GM19193 (cell line): ENCODE data around the gene NSRP1.

Experiments
- POLR2A ChIP-seq: IDR thresholded peaks from 4 replicates; pipeline ENCODE4 v1.6.1; 2011; ENCODE audit not compliant: insufficient read depth, insufficient read length; ENCODE audit errors: extremely low read depth

NSRP1 gene

DNA sequence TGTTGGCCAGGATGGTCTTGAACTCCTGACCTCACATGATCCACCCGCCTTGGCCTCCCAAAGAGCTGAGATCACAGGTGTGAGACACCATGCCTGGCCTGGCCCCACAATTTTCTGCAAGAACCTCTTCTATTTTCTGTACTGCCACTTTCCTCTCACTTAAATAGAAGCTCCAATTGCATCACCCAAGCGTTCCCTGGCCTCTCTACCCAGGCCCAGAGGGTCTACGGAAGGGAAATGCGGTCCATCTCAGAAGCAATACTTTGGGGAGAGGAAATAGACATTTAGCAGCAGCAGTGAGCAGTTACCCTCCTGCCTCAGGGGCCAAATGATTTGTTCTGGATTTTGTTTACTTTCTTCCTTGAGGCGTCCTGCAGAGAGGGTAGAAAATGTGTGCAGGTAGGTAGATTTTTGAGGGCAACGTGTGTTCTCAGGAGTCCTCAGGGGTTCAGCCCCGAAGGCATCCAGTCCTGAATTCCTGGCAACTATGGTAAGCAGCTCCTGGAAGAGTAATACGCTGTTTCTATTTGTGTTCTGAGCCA lies 107.9 kb downstream of the NSRP1 start:
- TF ChIP-seq POLR2A: no peak

DNA sequence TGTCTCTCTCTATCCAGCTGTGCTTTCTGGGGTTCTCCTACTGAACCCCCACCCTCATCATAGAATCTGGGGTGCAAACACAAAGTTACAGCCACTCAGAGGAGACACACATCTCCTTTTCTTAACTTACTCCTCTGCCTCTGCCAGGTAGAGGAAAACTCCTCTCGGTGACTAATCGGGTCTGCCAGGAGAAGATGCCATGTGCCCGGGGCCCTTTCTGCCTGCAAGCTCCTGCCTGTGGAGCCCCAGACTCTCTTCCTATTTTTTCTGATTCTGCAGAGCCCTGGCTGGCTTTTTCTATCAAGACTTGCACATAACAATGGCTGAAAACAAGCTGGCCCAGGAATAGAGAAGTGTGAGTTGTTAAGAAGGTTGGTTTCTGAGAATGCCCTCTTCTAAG lies 108.5 kb downstream of the NSRP1 start:
- TF ChIP-seq POLR2A: no peak

- no peak for TF ChIP-seq POLR2A
Observed at GRCh38 chr17:30225919-30226553, 109.4 kb downstream of the NSRP1 start.

DNA sequence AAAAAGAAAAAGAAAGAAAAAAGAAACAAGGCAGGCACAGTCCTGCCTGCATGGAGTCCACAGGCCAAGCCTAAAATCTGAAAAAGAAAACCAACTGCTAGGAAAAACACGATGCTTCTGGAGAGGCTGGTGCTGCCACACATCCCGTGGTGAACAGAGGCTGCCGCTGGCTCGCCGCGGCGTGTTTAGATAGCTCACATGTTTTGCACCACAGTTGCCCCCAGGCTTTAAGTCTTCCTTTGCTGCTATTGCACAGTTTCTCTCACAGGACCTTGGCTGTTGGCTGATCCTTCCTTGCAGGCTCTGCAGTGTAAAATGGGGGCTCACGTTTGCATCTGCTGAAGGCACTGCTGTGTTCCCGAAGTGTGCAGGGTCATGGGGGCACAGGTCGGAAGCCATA lies 110.3 kb downstream of the NSRP1 start:
- no peak for TF ChIP-seq POLR2A

GRCh38 chr17:30228011-30228410 lies 111.4 kb downstream of the NSRP1 start:
- no peak for TF ChIP-seq POLR2A

- no peak for TF ChIP-seq POLR2A
Observed at GRCh38 chr17:30229012-30229411, 112.4 kb downstream of the NSRP1 start.

DNA sequence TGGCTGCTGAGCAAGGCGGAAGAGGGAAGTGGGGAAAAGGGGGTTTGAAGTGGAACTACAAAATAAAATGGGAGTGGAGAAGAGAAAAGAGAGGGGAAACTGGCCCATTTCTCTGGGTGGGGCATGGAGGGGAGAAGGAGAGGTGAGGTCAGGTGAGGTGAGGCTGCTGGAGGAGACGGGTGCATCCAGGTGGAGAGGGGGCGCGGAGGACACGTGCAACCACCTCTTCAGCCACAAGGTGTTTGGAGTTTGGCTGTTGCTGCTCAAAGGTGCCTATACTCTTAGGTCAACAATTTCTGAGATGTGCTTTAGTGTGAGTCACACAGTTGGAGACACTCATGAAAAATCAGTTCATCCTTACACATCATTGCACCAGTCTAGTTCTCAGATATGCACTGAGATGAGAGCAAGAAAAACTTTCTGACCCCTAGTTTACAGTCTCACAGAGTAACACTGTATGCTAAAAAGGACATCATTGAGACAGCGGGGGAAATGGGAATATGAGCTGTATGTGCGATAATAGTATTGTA lies 114.0 kb downstream of the NSRP1 start:
- no peak for TF ChIP-seq POLR2A

- TF ChIP-seq POLR2A: no peak
Observed at GRCh38 chr17:30232015-30232823, 115.6 kb downstream of the NSRP1 start.

DNA sequence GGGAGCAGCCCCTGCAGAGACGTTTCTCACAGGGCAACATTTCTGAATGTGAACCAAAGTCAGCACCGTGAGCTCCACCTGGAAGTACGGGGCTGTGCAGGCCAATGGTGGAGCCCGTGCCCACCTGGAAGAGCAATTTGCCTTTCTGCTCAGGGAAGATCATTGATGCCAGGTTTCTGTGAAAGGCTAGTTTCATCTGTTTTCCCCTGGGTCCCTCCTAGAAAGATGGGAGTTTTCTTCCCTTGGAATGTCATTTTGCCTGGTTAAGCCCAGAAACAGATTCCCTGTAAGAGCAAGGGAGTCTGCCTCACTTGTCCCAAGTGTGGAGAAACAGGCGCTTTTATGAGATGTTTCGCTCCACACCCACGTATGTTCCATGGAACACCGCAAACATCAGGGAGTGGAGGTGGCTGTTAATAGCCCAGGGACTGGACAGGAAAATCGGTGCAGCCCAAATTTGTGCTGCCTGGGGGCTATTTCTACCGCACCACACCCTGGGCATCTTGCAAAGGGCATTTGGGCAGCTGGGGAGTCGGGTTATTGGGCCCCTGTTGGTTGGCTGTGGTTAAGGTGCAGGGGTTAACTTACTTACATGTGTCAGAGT lies 116.3 kb downstream of the NSRP1 start:
- TF ChIP-seq POLR2A: no peak

DNA sequence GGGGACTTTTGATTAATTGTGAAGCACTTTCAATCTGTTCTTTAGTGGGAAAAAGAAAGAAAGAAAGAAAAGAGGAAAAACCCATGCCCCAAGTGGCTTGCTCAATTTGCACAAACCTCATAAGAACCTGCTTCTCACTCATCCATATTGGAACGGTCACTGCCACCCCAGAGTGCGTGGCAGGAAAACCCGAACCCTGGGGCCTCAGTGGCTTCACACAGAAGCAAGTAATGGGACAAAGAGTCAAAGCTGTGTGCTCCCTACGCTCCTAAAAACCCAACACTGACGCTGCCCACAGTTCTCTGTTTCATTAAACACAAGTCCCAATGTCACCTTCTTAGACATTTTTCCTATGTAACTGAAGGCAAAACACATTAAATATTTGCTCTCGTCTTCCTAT lies 117.7 kb downstream of the NSRP1 start:
- TF ChIP-seq POLR2A: no peak

- no peak for TF ChIP-seq POLR2A
Observed at GRCh38 chr17:30234964-30235363, 118.3 kb downstream of the NSRP1 start.

DNA sequence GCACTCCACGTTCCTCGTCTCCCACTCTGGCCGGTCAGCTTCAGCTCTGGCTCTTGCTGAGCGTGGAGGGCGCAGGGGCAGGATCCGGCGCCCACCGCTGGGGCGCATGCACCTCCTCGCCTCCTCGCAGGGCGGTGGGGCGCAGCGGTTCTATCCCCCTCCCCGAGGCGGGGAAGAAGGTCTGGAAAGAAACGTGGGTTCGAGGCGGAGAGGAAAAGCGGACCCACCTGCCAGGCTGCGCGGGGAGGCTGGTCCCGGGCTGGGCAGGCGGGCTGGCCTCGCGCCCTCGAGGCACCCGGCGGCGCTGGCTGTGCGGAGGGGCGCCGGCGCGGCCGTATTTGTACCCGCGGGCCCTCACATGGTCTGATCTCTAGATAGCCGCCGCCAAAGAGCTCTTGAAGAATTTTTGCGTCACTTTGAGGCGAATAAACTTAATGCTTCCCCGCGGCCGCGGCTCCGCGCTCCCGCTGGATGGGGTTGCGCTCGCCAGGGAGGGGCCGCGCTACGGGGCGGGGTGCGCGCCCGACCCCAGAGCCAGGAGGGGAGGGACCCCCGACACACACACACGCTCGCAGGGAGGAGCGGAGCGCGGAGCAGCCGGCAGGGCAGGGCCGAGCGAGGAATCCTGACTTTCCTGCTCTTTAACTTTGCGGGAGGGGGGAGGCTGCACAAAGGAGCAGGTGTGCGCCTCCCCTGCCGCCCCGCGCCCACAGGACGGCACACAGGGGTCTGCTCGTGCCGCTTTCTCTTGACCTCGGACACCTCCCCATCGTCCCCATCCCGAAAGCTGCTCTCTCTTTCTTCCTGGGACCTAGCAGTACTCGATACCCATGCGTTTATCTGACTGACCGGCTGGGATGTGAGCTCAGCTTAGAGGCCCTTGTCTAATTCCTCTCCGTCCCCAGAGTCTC lies 119.0 kb downstream of the NSRP1 start, which contains the start of gene SLC6A4:
Gene SLC6A4, minus strand, starts transcription at position 312 of the 911 bp plus-strand sequence. CDS start 13,739 bp downstream, outside the sequence.
- no peak for TF ChIP-seq POLR2A
